B cell (primary cell): Measurements from ENCODE around the gene CARMIL1. TPM values are rescaled to one million over a fixed set of nuclear protein-coding genes. Genes with fewer than 3 reads are reported as not detected.
"Not testable (repeated sequence)": the region's sequence is repeated elsewhere in the genome, so short reads cannot be mapped to it uniquely, and the experiment has no call there.

ENCODE experiments used
- ATAC-seq: fragments of 200-7000 bp; cut with Tn5 transposase; one replicate; pipeline ENCODE4 v1.10.0; 2021; ENCODE audit warnings: low read depth, mild to moderate bottlenecking, moderate number of reproducible peaks, moderate library complexity
- CTCF ChIA-PET: fragments of 350-600 bp; sonication (Branson Sonifier 250); formaldehyde crosslinking; loops from one replicate; lab custom pipeline; 2021; ENCODE audit warnings: antibody characterized with exemption, inconsistent platforms; lab: Charles Lee
- POLR2A ChIA-PET: fragments of 350-600 bp; sonication (Branson Sonifier 250); formaldehyde crosslinking; loops from one replicate; lab custom pipeline; 2021; ENCODE audit warnings: antibody characterized with exemption; lab: Charles Lee
- DNase-seq: peaks from one replicate; pipeline ENCODE4 v3.0.0; 2013
- H2AFZ ChIP-seq: 2 replicates; pipeline ENCODE4 v1.6.1; 2012; ENCODE audit warnings: mild to moderate bottlenecking, low read depth, low read length; ENCODE audit not compliant: insufficient read depth, poor library complexity, severe bottlenecking
- H3K27ac ChIP-seq, 2 donors: 1 replicate in 1 of 2; 2 replicates in 1 of 2; pipeline ENCODE4 v1.5.1; 2012 to 2013; ENCODE audit warnings: low read length in 2 of 2, mild to moderate bottlenecking in 2 of 2, moderate library complexity in 1 of 2
- H3K27me3 ChIP-seq, 4 experiments: fragments of 200-600 bp in 1 of 4; sonication (generic) in 1 of 4; replicated peaks in 1 of 4; 1 replicate in 2 of 4; 2 replicates in 2 of 4; pipeline versions ENCODE4 v1.6.1 to v1.7.0; 2013 to 2016; ENCODE audit warnings: low read length in 3 of 4, mild to moderate bottlenecking in 2 of 4, mixed read lengths in 1 of 4, moderate library complexity in 1 of 4; ENCODE audit not compliant: insufficient read depth in 4 of 4, control insufficient read depth in 3 of 4; ENCODE audit errors: control extremely low read depth in 1 of 4
- H3K36me3 ChIP-seq, 2 experiments: replicated peaks in 1 of 2; 1 replicate in 1 of 2; 2 replicates in 1 of 2; pipeline versions ENCODE4 v1.6.1 to v1.7.1; 2013; ENCODE audit warnings: low read length in 1 of 2; ENCODE audit not compliant: insufficient read depth in 2 of 2, control insufficient read depth in 1 of 2; ENCODE audit errors: control extremely low read depth in 1 of 2, extremely low read depth in 1 of 2
- H3K4me1 ChIP-seq, 2 donors: fragments of 200-600 bp in 1 of 2; sonication (generic) in 1 of 2; 1 replicate in 1 of 2; 2 replicates in 1 of 2; pipeline versions ENCODE4 v1.5.1 to v1.6.1; 2013 to 2017; ENCODE audit warnings: low read length in 2 of 2; ENCODE audit not compliant: control insufficient read depth in 2 of 2, insufficient read depth in 2 of 2
- H3K4me2 ChIP-seq: replicated peaks from 2 replicates; pipeline ENCODE3; 2012; ENCODE audit warnings: mild to moderate bottlenecking, low read depth, low read length; ENCODE audit not compliant: poor library complexity, severe bottlenecking
- H3K4me3 ChIP-seq, 5 experiments: fragments of 200-600 bp in 1 of 5; sonication (generic) in 1 of 5; 1 replicate in 3 of 5; 2 replicates in 2 of 5; pipeline versions ENCODE4 v1.5.1 to v1.7.0; 2011 to 2016; ENCODE audit warnings: low read length in 4 of 5, mild to moderate bottlenecking in 4 of 5, low read depth in 2 of 5, control low read depth in 1 of 5, moderate library complexity in 1 of 5; ENCODE audit not compliant: insufficient read depth in 1 of 5; ENCODE audit errors: control extremely low read depth in 1 of 5, extremely low read depth in 1 of 5
- H3K79me2 ChIP-seq: fragments of 200-600 bp; sonication (generic); one replicate; pipeline ENCODE4 v1.6.0; 2016; ENCODE audit warnings: low read length; ENCODE audit not compliant: control insufficient read depth, insufficient read depth
- H3K9ac ChIP-seq: fragments of 200-600 bp; sonication (generic); 2 replicates; pipeline ENCODE4 v1.6.1; 2017; ENCODE audit warnings: mild to moderate bottlenecking, low read length, moderate library complexity
- H3K9me3 ChIP-seq, 3 donors: one replicate each; pipeline versions ENCODE4 v1.6.1 to v1.7.1; 2013; ENCODE audit warnings: low read length in 2 of 3; ENCODE audit not compliant: control insufficient read depth in 2 of 3, insufficient read depth in 1 of 3; ENCODE audit errors: control extremely low read depth in 1 of 3
- H4K20me1 ChIP-seq: 2 replicates; pipeline ENCODE4 v1.6.0; 2012; ENCODE audit warnings: mild to moderate bottlenecking, low read length; ENCODE audit not compliant: insufficient read depth, control insufficient read depth, poor library complexity, severe bottlenecking
- H3K27ac Mint-ChIP-seq: one replicate; pipeline ENCODE4 v1.8.0; 2021; ENCODE audit warnings: mixed read lengths
- H3K27me3 Mint-ChIP-seq: one replicate; pipeline ENCODE4 v1.8.0; 2021; ENCODE audit warnings: mixed read lengths
- H3K4me1 Mint-ChIP-seq: one replicate; pipeline ENCODE4 v1.8.0; 2021; ENCODE audit warnings: mixed read lengths
- H3K4me3 Mint-ChIP-seq: one replicate; pipeline ENCODE4 v1.8.0; 2021; ENCODE audit warnings: mixed read lengths
- H3K9me3 Mint-ChIP-seq: one replicate; pipeline ENCODE4 v1.8.0; 2022; ENCODE audit warnings: mixed read lengths; ENCODE audit not compliant: insufficient read depth
- EZH2 ChIP-seq: IDR thresholded peaks from 2 replicates; pipeline ENCODE4 v1.6.1; 2012; ENCODE audit warnings: borderline replicate concordance, low read depth, mild to moderate bottlenecking, moderate library complexity, low read length; ENCODE audit not compliant: insufficient read depth, poor library complexity, severe bottlenecking
- WGBS: methylation state at CpG from one replicate; pipeline ENCODE4 v1.1.5; 2013; ENCODE audit warnings: missing lambda C conversion rate; ENCODE audit not compliant: insufficient coverage; 5-methylcytosine and 5-hydroxymethylcytosine counted together
- intact Hi-C: fragments of 100-400 bp; cut with micrococcal nuclease; formaldehyde crosslinking; loops from one replicate; pipeline ENCODE4 v1.10.0; 2022
- polyA plus RNA-seq: library from polyadenylated mRNA; depleted of rRNA; stranded (reverse); fragments of >200 nt; gene quantifications from 2 replicates; pipeline ENCODE4 v1.2.3, GENCODE V29; 2012
- total RNA-seq, 2 donors: library from RNA; stranded (reverse); fragments of 120-200 nt in 1 of 2; gene quantifications; 1 replicate in 1 of 2; 2 replicates in 1 of 2; pipeline versions ENCODE4 v1.2.3 to v1.2.4, GENCODE V29; 2013 to 2022
- TF ChIP-seq, protein P1 (sequence below): fragments of 200-600 bp; IDR thresholded peaks from one replicate; pipeline ENCODE4 v1.8.0; 2022; ENCODE audit warnings: antibody characterized with exemption, mild to moderate bottlenecking

The CARMIL1 gene
- total and polyA plus RNA-seq, 2 donors (not counting 1 experiment from before 2014, with no cell fraction given): 7.5 to 11.0 TPM

DNA sequence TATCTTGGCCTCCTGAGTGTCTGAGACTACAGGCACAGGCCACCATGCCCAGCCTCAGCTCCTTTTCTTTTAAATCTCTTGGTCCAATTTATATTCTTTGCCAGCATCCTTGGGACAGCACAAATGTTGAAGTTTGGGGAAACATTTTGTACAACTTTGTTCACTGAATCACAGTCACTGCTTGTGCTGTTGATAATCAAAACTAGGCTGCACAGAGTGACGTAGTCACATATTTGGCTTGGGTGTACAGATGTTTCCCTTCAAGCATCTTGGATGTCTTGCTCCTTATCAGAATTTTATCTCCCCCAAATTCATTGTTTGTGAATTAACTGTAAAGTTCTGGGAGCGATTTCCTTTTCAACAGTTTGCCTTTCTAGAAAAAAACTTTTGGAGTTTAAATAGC, 17.9 kb downstream of the CARMIL1 start:
- TF ChIP-seq, protein P1, sequence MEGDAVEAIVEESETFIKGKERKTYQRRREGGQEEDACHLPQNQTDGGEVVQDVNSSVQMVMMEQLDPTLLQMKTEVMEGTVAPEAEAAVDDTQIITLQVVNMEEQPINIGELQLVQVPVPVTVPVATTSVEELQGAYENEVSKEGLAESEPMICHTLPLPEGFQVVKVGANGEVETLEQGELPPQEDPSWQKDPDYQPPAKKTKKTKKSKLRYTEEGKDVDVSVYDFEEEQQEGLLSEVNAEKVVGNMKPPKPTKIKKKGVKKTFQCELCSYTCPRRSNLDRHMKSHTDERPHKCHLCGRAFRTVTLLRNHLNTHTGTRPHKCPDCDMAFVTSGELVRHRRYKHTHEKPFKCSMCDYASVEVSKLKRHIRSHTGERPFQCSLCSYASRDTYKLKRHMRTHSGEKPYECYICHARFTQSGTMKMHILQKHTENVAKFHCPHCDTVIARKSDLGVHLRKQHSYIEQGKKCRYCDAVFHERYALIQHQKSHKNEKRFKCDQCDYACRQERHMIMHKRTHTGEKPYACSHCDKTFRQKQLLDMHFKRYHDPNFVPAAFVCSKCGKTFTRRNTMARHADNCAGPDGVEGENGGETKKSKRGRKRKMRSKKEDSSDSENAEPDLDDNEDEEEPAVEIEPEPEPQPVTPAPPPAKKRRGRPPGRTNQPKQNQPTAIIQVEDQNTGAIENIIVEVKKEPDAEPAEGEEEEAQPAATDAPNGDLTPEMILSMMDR: no peak
- no peak for TF ChIP-seq EZH2
- Mint-ChIP-seq H3K9me3 (no peaks in the 10 kb centered on the region), H3K27me3 (no peaks in the 10 kb centered on the region), H3K4me3 (no peak overlapping the region), H3K27ac (no peak overlapping the region), H3K4me1 (peaks cover 53% of the 10 kb centered on the region)
- Histone ChIP-seq H3K4me2 (no peak overlapping the region), H2AFZ (no peak overlapping the region), H4K20me1 (no peaks in the 10 kb centered on the region), H3K4me3 (no peak overlapping the region), H3K27ac (no peak overlapping the region), H3K27me3 (no peaks in the 10 kb centered on the region), H3K36me3 (no peaks in the 10 kb centered on the region), H3K9me3 (no peaks in the 10 kb centered on the region), H3K79me2 (peaks cover 16% of the 10 kb centered on the region), H3K4me1 (peaks cover 43 to 45% of the 10 kb centered on the region in 2 donors), H3K9ac (no peak overlapping the region)
- ATAC-seq: no peak
- CTCF ChIA-PET: interaction anchor here (3.7 kb wide), 1 partner anchor 18 kb away, joined by 16 read pairs; the partner anchor contains the start of gene CARMIL1
- intact Hi-C loops: no loop called here
- 100% methylated on average over 1 of the region's 2 CpGs for WGBS
- no peak for DNase-seq
- POLR2A ChIA-PET: no interaction called here

DNA sequence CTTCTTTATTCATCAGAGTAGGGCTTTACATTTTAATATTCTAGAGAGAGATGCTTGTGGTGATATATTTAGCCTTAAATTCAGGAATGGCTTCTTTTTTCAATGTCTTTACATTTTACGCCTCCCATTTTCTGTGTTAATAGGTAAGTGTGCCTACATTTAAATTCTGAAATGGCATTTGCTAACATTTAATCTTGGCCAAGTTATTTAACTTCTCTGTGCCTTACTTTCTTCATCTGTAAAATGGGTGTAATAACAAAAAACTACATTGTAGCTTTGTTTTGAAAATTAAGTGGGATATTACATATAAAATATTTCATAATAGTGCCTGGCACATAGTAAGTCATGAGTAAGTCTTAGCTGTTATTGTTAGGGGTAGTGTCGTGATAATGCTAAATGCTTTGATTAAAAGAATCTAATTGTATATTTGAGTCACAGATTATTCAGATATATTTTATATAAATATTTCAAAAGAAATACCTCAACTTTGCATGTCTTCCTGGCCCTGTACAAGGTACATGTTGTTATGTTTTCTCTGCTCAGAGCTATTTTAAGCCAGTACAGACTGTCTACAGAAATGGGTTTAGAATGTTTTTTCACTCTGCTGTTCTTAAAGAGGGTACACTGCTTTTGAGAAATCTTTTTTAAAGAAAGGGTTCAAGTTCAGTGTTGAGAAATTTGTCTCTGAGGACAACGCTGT, 18.8 kb downstream of the CARMIL1 start:
- H3K4me1 Mint-ChIP-seq: peaks cover 62% of the 10 kb centered on the region
- no peak for DNase-seq
- H3K4me3 Mint-ChIP-seq: peak overlapping the region; percentile 73
- no peaks in the 10 kb centered on the region for H3K27me3 Mint-ChIP-seq
- ATAC-seq: no peak
- Histone ChIP-seq H3K4me1 (peaks cover 51 to 55% of the 10 kb centered on the region in 2 donors), H4K20me1 (no peaks in the 10 kb centered on the region), H3K9me3 (no peaks in the 10 kb centered on the region), H3K9ac (peak overlapping the region; percentile 17), H2AFZ (no peak overlapping the region), H3K27ac (no peak overlapping the region), H3K27me3 (no peaks in the 10 kb centered on the region), H3K79me2 (peaks cover 19% of the 10 kb centered on the region), H3K4me2 (peak overlapping the region; percentile 48), H3K4me3 (peak overlapping the region in 2 of 5 experiments; percentile 9 to 23), H3K36me3 (no peaks in the 10 kb centered on the region)
- TF ChIP-seq EZH2: no peak
- TF ChIP-seq, protein P1: no peak
- ChIA-PET CTCF (interaction anchor here (0.8 to 3.7 kb wide), 5 partner anchors 19 to 192 kb away, joined by 3 to 16 read pairs (median 4); partner anchors contain the start of gene CARMIL1), POLR2A (no interaction called here)
- peak overlapping the region; percentile 79 for H3K27ac Mint-ChIP-seq
- intact Hi-C loops: no loop called here
- no CpG with 5 or more reads among the region's 3 CpGs for WGBS
- no peaks in the 10 kb centered on the region for H3K9me3 Mint-ChIP-seq

DNA sequence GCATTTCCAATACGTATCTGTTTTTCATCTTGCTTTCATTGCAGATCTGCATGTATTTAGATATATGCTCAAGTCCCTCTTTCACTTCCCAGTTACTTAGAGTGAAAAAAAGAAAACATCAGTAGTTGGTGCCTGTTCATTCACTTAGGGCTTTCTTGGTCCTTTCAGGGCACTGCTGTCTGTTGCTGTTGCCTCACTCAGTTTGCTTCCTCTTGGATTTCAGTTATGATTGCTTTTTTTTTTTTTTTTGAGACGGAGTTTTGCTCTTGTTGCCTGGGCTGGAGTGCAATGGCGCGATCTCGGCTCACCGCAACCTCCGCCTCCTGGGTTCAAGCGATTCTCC, 19.3 kb downstream of the CARMIL1 start:
- H3K36me3 ChIP-seq, H4K20me1 ChIP-seq, intact Hi-C loops, H3K27me3 Mint-ChIP-seq, POLR2A ChIA-PET, H3K9me3 Mint-ChIP-seq, H2AFZ ChIP-seq, H3K27me3 ChIP-seq, H3K9me3 ChIP-seq, H3K27ac ChIP-seq: not testable (repeated sequence)
- peak overlapping the region in 2 of 5 experiments; percentile 9 to 23 for H3K4me3 ChIP-seq
- 100% methylated on average over 1 of the region's 8 CpGs for WGBS
- Mint-ChIP-seq H3K27ac (peak overlapping the region; percentile 79), H3K4me3 (peak overlapping the region; percentile 73), H3K4me1 (peaks cover 66% of the 10 kb centered on the region)
- DNase-seq (peak; percentile 27), ATAC-seq (peak; percentile 31)
- peak overlapping the region; percentile 48 for H3K4me2 ChIP-seq
- peaks cover 54 to 58% of the 10 kb centered on the region in 2 donors for H3K4me1 ChIP-seq
- CTCF ChIA-PET: interaction anchor here (0.8 to 3.7 kb wide), 5 partner anchors 19 to 192 kb away, joined by 3 to 16 read pairs (median 4); partner anchors contain the start of gene CARMIL1
- H3K9ac ChIP-seq: peak overlapping the region; percentile 17
- H3K79me2 ChIP-seq: peaks cover 19% of the 10 kb centered on the region
